OCI-LY1 (cell line): ENCODE measurements around the gene CMPK1.

ENCODE experiments used
- H2AFZ ChIP-seq: fragments of 200-600 bp; sonication (generic), shearing (Covaris generic); 2 replicates; pipeline ENCODE4 v1.6.0; 2014; ENCODE audit warnings: antibody characterized with exemption, mild to moderate bottlenecking, low read length
- H3F3A ChIP-seq: fragments of 200-600 bp; sonication (generic), shearing (Covaris generic); 2 replicates; pipeline ENCODE4 v1.6.0; 2014; ENCODE audit warnings: mild to moderate bottlenecking, antibody characterized with exemption, low read length, moderate library complexity; ENCODE audit not compliant: insufficient read depth
- H3K27ac ChIP-seq: fragments of 200-600 bp; sonication (generic); 2 replicates; pipeline ENCODE4 v1.5.1; 2014; ENCODE audit warnings: low read length, mixed run types, mild to moderate bottlenecking, low read depth; ENCODE audit not compliant: poor library complexity, severe bottlenecking
- H3K27me3 ChIP-seq: fragments of 200-600 bp; sonication (generic); 2 replicates; pipeline ENCODE4 v1.6.0; 2014; ENCODE audit warnings: antibody characterized with exemption, mild to moderate bottlenecking, low read length, moderate library complexity; ENCODE audit not compliant: insufficient read depth
- H3K36me3 ChIP-seq: fragments of 200-600 bp; sonication (generic); 2 replicates; pipeline ENCODE4 v1.6.1; 2014; ENCODE audit warnings: mild to moderate bottlenecking, antibody characterized with exemption, low read length, moderate library complexity, mixed read lengths; ENCODE audit not compliant: insufficient read depth
- H3K4me1 ChIP-seq: fragments of 200-600 bp; sonication (generic); 2 replicates; pipeline ENCODE4 v1.5.1; 2014; ENCODE audit warnings: mild to moderate bottlenecking, low read length, moderate library complexity; ENCODE audit not compliant: insufficient read depth, severe bottlenecking
- H3K4me2 ChIP-seq: fragments of 200-600 bp; sonication (generic), shearing (Covaris generic); 2 replicates; pipeline ENCODE4 v1.6.1; 2014; ENCODE audit warnings: low read length
- H3K4me3 ChIP-seq: fragments of 200-600 bp; sonication (generic); 2 replicates; pipeline ENCODE4 v1.5.1; 2014; ENCODE audit warnings: low read length, low read depth, mild to moderate bottlenecking, mixed read lengths; ENCODE audit not compliant: poor library complexity, severe bottlenecking
- H3K79me2 ChIP-seq: fragments of 200-600 bp; shearing (Covaris generic); 2 replicates; pipeline ENCODE4 v1.6.1; 2016; ENCODE audit warnings: mixed run types, low read length, mixed read lengths; ENCODE audit not compliant: insufficient read depth
- H3K9ac ChIP-seq: fragments of 200-600 bp; sonication (generic), shearing (Covaris generic); 2 replicates; pipeline ENCODE4 v1.6.1; 2014; ENCODE audit warnings: mild to moderate bottlenecking, low read length, mixed read lengths
- H3K9me2 ChIP-seq: fragments of 200-600 bp; sonication (generic), shearing (Covaris generic); 2 replicates; pipeline ENCODE4 v1.6.1; 2014; ENCODE audit warnings: low read depth, mild to moderate bottlenecking, low read length, mixed read lengths
- H3K9me3 ChIP-seq: fragments of 200-600 bp; shearing (Covaris generic); 2 replicates; pipeline ENCODE4 v1.6.1; 2014; ENCODE audit warnings: low read length, mixed read lengths
- H4K20me1 ChIP-seq: fragments of 200-600 bp; sonication (generic), shearing (Covaris generic); 2 replicates; pipeline ENCODE4 v1.6.0; 2016; ENCODE audit warnings: mild to moderate bottlenecking, low read length; ENCODE audit not compliant: insufficient read depth
- EZH2 ChIP-seq: fragments of 200-600 bp; sonication (generic), shearing (Covaris generic); IDR thresholded peaks from 2 replicates; pipeline ENCODE4 v1.8.0; 2017; ENCODE audit warnings: borderline replicate concordance, mixed run types, mild to moderate bottlenecking, antibody characterized with exemption, low read length, moderate library complexity, mixed read lengths
- TF ChIP-seq, protein P1 (sequence below): fragments of 200-600 bp; sonication (generic), shearing (Covaris generic); IDR thresholded peaks from 2 replicates; pipeline ENCODE4 v1.5.1; 2017; ENCODE audit warnings: mild to moderate bottlenecking, antibody characterized with exemption, low read length, moderate library complexity, mixed read lengths

CMPK1 gene

DNA sequence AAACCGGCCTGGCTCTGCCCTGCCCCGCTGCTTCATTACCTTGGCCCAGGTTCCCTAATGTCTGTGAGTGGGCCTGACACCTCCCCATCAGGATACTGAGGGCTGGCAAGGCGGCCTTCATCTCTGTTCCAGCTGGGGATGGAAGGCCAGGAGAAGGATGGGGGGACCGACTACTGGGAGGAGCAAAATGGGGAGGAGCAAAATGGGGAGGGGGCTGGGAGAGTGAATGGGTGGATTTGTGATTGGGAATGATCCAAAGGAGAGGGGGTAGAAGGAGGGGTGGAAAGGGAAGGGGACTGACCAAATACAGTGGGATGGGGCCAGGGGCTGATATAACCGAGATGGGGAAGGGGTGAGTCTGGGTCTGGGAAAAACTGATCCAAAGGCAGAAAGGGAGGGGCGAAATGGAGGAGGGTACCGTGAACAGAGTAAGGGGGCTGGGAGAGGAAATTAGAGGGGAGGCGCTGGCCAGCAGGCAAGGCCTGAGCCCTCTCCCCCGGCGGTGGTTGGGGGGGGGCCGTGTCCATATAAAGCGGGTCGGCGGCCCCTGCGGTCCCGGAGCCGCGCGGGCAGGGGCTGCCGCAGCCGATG lies 82.2 kb downstream of the CMPK1 start, which contains the start of gene FOXE3:
Gene FOXE3 (plus strand): TSS at position 558 of the 591 bp plus-strand sequence. CDS start 31 bp downstream, at position 589.
- H3K4me2 ChIP-seq: no peak within 1 kb of the TSS
- no peaks in the 10 kb centered on the region for H3K27me3 ChIP-seq
- TF ChIP-seq, protein P1, sequence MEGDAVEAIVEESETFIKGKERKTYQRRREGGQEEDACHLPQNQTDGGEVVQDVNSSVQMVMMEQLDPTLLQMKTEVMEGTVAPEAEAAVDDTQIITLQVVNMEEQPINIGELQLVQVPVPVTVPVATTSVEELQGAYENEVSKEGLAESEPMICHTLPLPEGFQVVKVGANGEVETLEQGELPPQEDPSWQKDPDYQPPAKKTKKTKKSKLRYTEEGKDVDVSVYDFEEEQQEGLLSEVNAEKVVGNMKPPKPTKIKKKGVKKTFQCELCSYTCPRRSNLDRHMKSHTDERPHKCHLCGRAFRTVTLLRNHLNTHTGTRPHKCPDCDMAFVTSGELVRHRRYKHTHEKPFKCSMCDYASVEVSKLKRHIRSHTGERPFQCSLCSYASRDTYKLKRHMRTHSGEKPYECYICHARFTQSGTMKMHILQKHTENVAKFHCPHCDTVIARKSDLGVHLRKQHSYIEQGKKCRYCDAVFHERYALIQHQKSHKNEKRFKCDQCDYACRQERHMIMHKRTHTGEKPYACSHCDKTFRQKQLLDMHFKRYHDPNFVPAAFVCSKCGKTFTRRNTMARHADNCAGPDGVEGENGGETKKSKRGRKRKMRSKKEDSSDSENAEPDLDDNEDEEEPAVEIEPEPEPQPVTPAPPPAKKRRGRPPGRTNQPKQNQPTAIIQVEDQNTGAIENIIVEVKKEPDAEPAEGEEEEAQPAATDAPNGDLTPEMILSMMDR: no peak
- no peak for TF ChIP-seq EZH2
- H2AFZ ChIP-seq: no peak within 1 kb of the TSS
- no peak within 1 kb of the TSS for H3K4me3 ChIP-seq
- no peaks in the 10 kb centered on the region for H3K36me3 ChIP-seq
- no peak within 1 kb of the TSS for H3K27ac ChIP-seq
- H4K20me1 ChIP-seq: no peaks in the 10 kb centered on the region
- H3K79me2 ChIP-seq: no peaks in the 10 kb centered on the region
- H3F3A ChIP-seq: no peaks in the 10 kb centered on the region
- H3K4me1 ChIP-seq: no peaks in the 10 kb centered on the region
- H3K9me2 ChIP-seq: no peaks in the 10 kb centered on the region
- no peaks in the 10 kb centered on the region for H3K9me3 ChIP-seq
- no peak within 1 kb of the TSS for H3K9ac ChIP-seq

GRCh38 chr1:47416319-47417169 lies 83.0 kb downstream of the CMPK1 start:
- no peak overlapping the region for H3K9ac ChIP-seq
- H3K27ac ChIP-seq: no peak overlapping the region
- no peaks in the 10 kb centered on the region for H3K36me3 ChIP-seq
- H3K27me3 ChIP-seq: no peaks in the 10 kb centered on the region
- H4K20me1 ChIP-seq: no peaks in the 10 kb centered on the region
- H2AFZ ChIP-seq: no peak overlapping the region
- H3K4me3 ChIP-seq: no peak overlapping the region
- H3K9me3 ChIP-seq: no peaks in the 10 kb centered on the region
- H3F3A ChIP-seq: no peaks in the 10 kb centered on the region
- no peaks in the 10 kb centered on the region for H3K9me2 ChIP-seq
- no peaks in the 10 kb centered on the region for H3K79me2 ChIP-seq
- no peak overlapping the region for H3K4me2 ChIP-seq
- no peak for TF ChIP-seq EZH2
- TF ChIP-seq, protein P1: no peak
- H3K4me1 ChIP-seq: no peaks in the 10 kb centered on the region

- H3K9me3 ChIP-seq: no peaks in the 10 kb centered on the region
- no peaks in the 10 kb centered on the region for H3K79me2 ChIP-seq
- H3K4me1 ChIP-seq: no peaks in the 10 kb centered on the region
- H2AFZ ChIP-seq: no peak overlapping the region
- no peaks in the 10 kb centered on the region for H3F3A ChIP-seq
- H3K9me2 ChIP-seq: no peaks in the 10 kb centered on the region
- no peak overlapping the region for H3K4me2 ChIP-seq
- no peaks in the 10 kb centered on the region for H4K20me1 ChIP-seq
- TF ChIP-seq, protein P1: no peak
- no peak for TF ChIP-seq EZH2
- H3K36me3 ChIP-seq: no peaks in the 10 kb centered on the region
- H3K27me3 ChIP-seq: no peaks in the 10 kb centered on the region
- no peak overlapping the region for H3K9ac ChIP-seq
- no peak overlapping the region for H3K4me3 ChIP-seq
- H3K27ac ChIP-seq: no peak overlapping the region
Observed at GRCh38 chr1:47417170-47418044, 83.8 kb downstream of the CMPK1 start.
